GM23338 (cell line): Measurements from ENCODE around the gene NFE2. TPM values are rescaled to one million over a fixed set of nuclear protein-coding genes. Genes with fewer than 3 reads are reported as not detected.

ENCODE experiments used
- ATAC-seq: fragments of 200-7000 bp; cut with Tn5 transposase; 3 replicates; pipeline ENCODE4 v1.9.1; 2020
- DNase-seq: peaks from one replicate; pipeline ENCODE4 v3.0.0-alpha.2; 2015; ENCODE audit warnings: low spot score
- H2AFZ ChIP-seq: fragments of 200-600 bp; sonication (generic); 2 replicates; pipeline ENCODE4 v1.8.0; 2016; ENCODE audit warnings: antibody characterized with exemption, mild to moderate bottlenecking, moderate library complexity
- H3F3A ChIP-seq: fragments of 200-600 bp; sonication (generic); replicated peaks from 2 replicates; pipeline ENCODE4 v1.8.0; 2017; ENCODE audit warnings: antibody characterized with exemption, mixed run types, low read depth
- H3K27ac ChIP-seq: fragments of 200-600 bp; sonication (generic); 2 replicates; pipeline ENCODE4 v1.6.1; 2016; ENCODE audit warnings: low read depth
- H3K27me3 ChIP-seq: fragments of 200-600 bp; sonication (generic); 2 replicates; pipeline ENCODE4 v1.8.0; 2016; ENCODE audit warnings: mild to moderate bottlenecking, mixed run types, moderate library complexity; ENCODE audit not compliant: insufficient read depth
- H3K36me3 ChIP-seq: fragments of 200-600 bp; sonication (generic); 2 replicates; pipeline ENCODE4 v1.8.0; 2016; ENCODE audit warnings: mild to moderate bottlenecking; ENCODE audit not compliant: insufficient read depth
- H3K4me1 ChIP-seq: fragments of 200-600 bp; sonication (generic); 2 replicates; pipeline ENCODE4 v1.8.0; 2016; ENCODE audit warnings: mild to moderate bottlenecking, moderate library complexity; ENCODE audit not compliant: insufficient read depth
- H3K4me2 ChIP-seq: fragments of 200-600 bp; sonication (generic); 2 replicates; pipeline ENCODE4 v1.7.1; 2017; ENCODE audit warnings: mixed run types
- H3K4me3 ChIP-seq: fragments of 200-600 bp; sonication (generic); 2 replicates; pipeline ENCODE4 v1.6.1; 2016; ENCODE audit warnings: mixed run types
- H3K79me2 ChIP-seq: fragments of 200-600 bp; sonication (generic); replicated peaks from 2 replicates; pipeline ENCODE4 v1.8.0; 2017; ENCODE audit warnings: mild to moderate bottlenecking; ENCODE audit not compliant: insufficient read depth
- H3K9me2 ChIP-seq: fragments of 200-600 bp; sonication (generic); 2 replicates; pipeline ENCODE4 v1.8.0; 2017; ENCODE audit not compliant: insufficient read depth
- H4K20me1 ChIP-seq: fragments of 200-600 bp; sonication (generic); replicated peaks from 2 replicates; pipeline ENCODE4 v1.8.0; 2017; ENCODE audit warnings: mild to moderate bottlenecking; ENCODE audit not compliant: insufficient read depth
- H3K27ac Mint-ChIP-seq: 2 replicates; pipeline ENCODE4 v1.8.0; 2020; ENCODE audit warnings: inconsistent platforms, mild to moderate bottlenecking, moderate library complexity, mixed read lengths
- H3K27me3 Mint-ChIP-seq: 3 replicates; pipeline ENCODE4 v1.8.0; 2022; ENCODE audit warnings: low read depth, mild to moderate bottlenecking, moderate library complexity, mixed read lengths, inconsistent platforms; ENCODE audit not compliant: insufficient read depth, poor library complexity
- H3K36me3 Mint-ChIP-seq: 3 replicates; pipeline ENCODE4 v1.8.0; 2021; ENCODE audit warnings: low read depth, mild to moderate bottlenecking, inconsistent platforms, moderate library complexity, mixed read lengths
- H3K4me1 Mint-ChIP-seq: 3 replicates; pipeline ENCODE4 v1.8.0; 2020; ENCODE audit warnings: mild to moderate bottlenecking, inconsistent platforms, mixed read lengths
- H3K4me3 Mint-ChIP-seq: 3 replicates; pipeline ENCODE4 v1.8.0; 2021; ENCODE audit warnings: moderate library complexity, mild to moderate bottlenecking, inconsistent platforms, mixed read lengths
- H3K9me3 Mint-ChIP-seq: 3 replicates; pipeline ENCODE4 v1.8.0; 2020; ENCODE audit warnings: moderate library complexity, mild to moderate bottlenecking, inconsistent platforms, mixed read lengths
- CREB1 ChIP-seq: fragments of 250-450 bp; sonication (Bioruptor Pico); IDR thresholded peaks from 2 replicates; pipeline ENCODE4 v1.5.0; 2020; ENCODE audit warnings: low read depth, mild to moderate bottlenecking, moderate library complexity
- EZH2 ChIP-seq: fragments of 200-600 bp; sonication (generic); IDR thresholded peaks from one replicate; pipeline ENCODE4 v1.8.0; 2017; ENCODE audit warnings: antibody characterized with exemption, mild to moderate bottlenecking, low read depth; ENCODE audit not compliant: unreplicated experiment
- EZH2phosphoT487 ChIP-seq: fragments of 200-600 bp; sonication (generic); IDR thresholded peaks from one replicate; pipeline ENCODE4 v1.8.1; 2018; ENCODE audit warnings: antibody characterized with exemption; ENCODE audit not compliant: unreplicated experiment
- JUNB ChIP-seq: IDR thresholded peaks from one replicate; pipeline ENCODE4 v1.6.1; 2016; ENCODE audit warnings: antibody characterized with exemption; ENCODE audit not compliant: unreplicated experiment
- NANOG ChIP-seq: IDR thresholded peaks from 2 replicates; pipeline ENCODE4 v1.6.1; 2016; ENCODE audit warnings: antibody characterized with exemption, borderline replicate concordance
- POLR2AphosphoS5 ChIP-seq: IDR thresholded peaks from 2 replicates; pipeline ENCODE4 v1.6.1; 2016; ENCODE audit warnings: antibody characterized with exemption, low read depth
- STAT1 ChIP-seq: IDR thresholded peaks from one replicate; pipeline ENCODE4 v1.6.1; 2016; ENCODE audit warnings: antibody characterized with exemption; ENCODE audit not compliant: unreplicated experiment
- ZNF331 ChIP-seq: fragments of 250-450 bp; sonication (Bioruptor Pico); IDR thresholded peaks from 2 replicates; pipeline ENCODE4 v1.5.0; 2020; ENCODE audit warnings: low read depth, mild to moderate bottlenecking, moderate library complexity
- polyA plus RNA-seq: library from polyadenylated mRNA; unstranded; fragments of >200 nt; fragmentation: Nextera tagmentation; extraction: Ambion mirVana; gene quantifications from 2 replicates; pipeline ENCODE4 v1.2.1, GENCODE V29; 2016
- total RNA-seq: library from RNA; depleted of rRNA; stranded (reverse); fragments of >200 nt; shearing (Covaris generic); gene quantifications from 2 replicates; pipeline ENCODE4 v1.2.3, GENCODE V29; 2014
- TF ChIP-seq, protein P1 (sequence below), 2 experiments: fragments of 200-600 bp in 1 of 2; sonication (generic) in 1 of 2; conservative IDR thresholded peaks; 2 replicates each; pipeline versions ENCODE4 v1.5.1 to v1.6.1; 2016 to 2017; ENCODE audit warnings: antibody characterized with exemption in 2 of 2, low read depth in 2 of 2, mild to moderate bottlenecking in 2 of 2, moderate library complexity in 1 of 2
- TF ChIP-seq, protein P2 (sequence below): IDR thresholded peaks from one replicate; pipeline ENCODE4 v1.6.1; 2018; ENCODE audit warnings: antibody characterized with exemption; ENCODE audit not compliant: unreplicated experiment
- TF ChIP-seq, protein P3 (sequence below): fragments of 250-450 bp; sonication (Bioruptor Pico); IDR thresholded peaks from 2 replicates; pipeline ENCODE4 v1.5.0; 2020; ENCODE audit warnings: mild to moderate bottlenecking, moderate library complexity

NFE2 gene
- total and polyA plus RNA-seq, 2 experiments from 2014 or later, result 1.3 to 1.8 TPM

DNA sequence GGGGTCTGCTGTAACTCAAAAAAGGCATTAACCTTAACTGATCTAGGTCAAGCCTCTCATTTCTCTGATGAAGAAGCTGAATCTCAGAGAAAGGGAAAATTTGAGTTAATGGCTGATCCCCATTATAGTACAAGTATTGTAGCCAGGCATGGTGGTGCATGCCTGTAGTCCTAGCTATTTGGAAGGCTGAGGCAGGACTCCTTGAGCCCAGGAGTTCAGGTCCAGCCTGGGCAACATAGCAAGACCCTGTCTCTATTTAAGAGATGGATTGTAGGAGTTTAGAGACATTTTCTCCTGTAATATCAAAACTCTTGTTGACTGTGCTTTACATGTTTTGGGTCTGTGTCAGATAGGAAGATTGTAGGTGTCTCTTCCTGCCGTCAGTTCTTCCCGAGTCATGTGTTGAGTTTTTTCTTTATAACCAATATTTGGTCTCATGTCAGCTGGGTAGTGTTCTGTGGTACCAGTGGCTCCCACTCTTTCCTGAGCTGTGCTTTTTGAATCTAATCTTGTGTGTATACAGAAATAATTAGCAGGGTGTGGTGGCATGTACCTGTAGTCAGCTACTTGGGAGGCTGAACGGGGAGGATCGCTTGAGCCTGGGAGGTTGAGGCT, 32.7 kb upstream of the NFE2 start:
- H3F3A ChIP-seq, result peaks cover 19% of the 10 kb centered on the region
- H3K4me1 ChIP-seq, result peaks cover 34% of the 10 kb centered on the region
- Mint-ChIP-seq H3K36me3 (no peaks in the 10 kb centered on the region), H3K4me1 (peaks cover 24% of the 10 kb centered on the region), H3K9me3 (no peaks in the 10 kb centered on the region), H3K27ac (no peak overlapping the region), H3K27me3 (peaks cover 4% of the 10 kb centered on the region), H3K4me3 (no peak overlapping the region)
- H3K79me2 ChIP-seq, result peaks cover 22% of the 10 kb centered on the region
- H3K27me3 ChIP-seq, result no peaks in the 10 kb centered on the region
- H3K36me3 ChIP-seq, result no peaks in the 10 kb centered on the region
- H3K9me2 ChIP-seq, result no peaks in the 10 kb centered on the region
- no peak overlapping the region for H3K4me3 ChIP-seq
- H3K27ac ChIP-seq, result no peak overlapping the region
- ATAC-seq (no peak), DNase-seq (no peak)
- H3K4me2 ChIP-seq, result no peak overlapping the region
- H4K20me1 ChIP-seq, result peaks cover 8% of the 10 kb centered on the region
- no peak for TF ChIP-seq NANOG
- no peak for TF ChIP-seq CREB1
- TF ChIP-seq, protein P1, sequence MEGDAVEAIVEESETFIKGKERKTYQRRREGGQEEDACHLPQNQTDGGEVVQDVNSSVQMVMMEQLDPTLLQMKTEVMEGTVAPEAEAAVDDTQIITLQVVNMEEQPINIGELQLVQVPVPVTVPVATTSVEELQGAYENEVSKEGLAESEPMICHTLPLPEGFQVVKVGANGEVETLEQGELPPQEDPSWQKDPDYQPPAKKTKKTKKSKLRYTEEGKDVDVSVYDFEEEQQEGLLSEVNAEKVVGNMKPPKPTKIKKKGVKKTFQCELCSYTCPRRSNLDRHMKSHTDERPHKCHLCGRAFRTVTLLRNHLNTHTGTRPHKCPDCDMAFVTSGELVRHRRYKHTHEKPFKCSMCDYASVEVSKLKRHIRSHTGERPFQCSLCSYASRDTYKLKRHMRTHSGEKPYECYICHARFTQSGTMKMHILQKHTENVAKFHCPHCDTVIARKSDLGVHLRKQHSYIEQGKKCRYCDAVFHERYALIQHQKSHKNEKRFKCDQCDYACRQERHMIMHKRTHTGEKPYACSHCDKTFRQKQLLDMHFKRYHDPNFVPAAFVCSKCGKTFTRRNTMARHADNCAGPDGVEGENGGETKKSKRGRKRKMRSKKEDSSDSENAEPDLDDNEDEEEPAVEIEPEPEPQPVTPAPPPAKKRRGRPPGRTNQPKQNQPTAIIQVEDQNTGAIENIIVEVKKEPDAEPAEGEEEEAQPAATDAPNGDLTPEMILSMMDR (conservative IDR thresholded peaks at IDR 0.05; ENCODE audit: low read depth in 2 of 2), result no peak
- H2AFZ ChIP-seq, result no peak overlapping the region

DNA sequence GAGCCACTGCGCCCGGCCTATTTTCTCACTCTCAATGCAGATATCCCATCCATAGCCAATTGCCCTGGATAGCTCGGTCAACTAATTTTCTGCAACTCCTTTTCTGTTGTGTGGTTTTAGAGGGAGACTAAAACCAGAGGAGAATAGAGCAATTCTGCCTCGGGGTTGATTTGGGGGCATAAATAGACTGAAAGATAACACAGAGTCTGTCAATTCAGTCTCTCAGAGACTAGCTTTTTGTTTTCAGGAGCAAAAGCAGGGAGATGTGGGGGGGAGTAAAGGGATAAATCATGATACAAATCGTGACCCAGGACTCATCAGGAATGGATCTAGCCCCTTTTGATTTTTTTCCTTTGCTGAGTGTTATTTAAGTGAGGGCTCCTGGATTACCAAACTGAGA, 30.6 kb upstream of the NFE2 start:
- Histone ChIP-seq H3K79me2 (peaks cover 12% of the 10 kb centered on the region), H3K4me1 (peaks cover 30% of the 10 kb centered on the region), H3K36me3 (no peaks in the 10 kb centered on the region), H3F3A (peaks cover 15% of the 10 kb centered on the region), H3K27me3 (no peaks in the 10 kb centered on the region), H3K4me3 (no peak overlapping the region), H3K4me2 (no peak overlapping the region), H4K20me1 (peaks cover 4% of the 10 kb centered on the region; the same call in 1 of the 2 replicates), H2AFZ (no peak overlapping the region), H3K9me2 (no peaks in the 10 kb centered on the region), H3K27ac (no peak overlapping the region)
- Mint-ChIP-seq H3K4me1 (peaks cover 26% of the 10 kb centered on the region), H3K27ac (no peak overlapping the region), H3K27me3 (peaks cover 4% of the 10 kb centered on the region), H3K36me3 (no peaks in the 10 kb centered on the region), H3K4me3 (no peak overlapping the region), H3K9me3 (no peaks in the 10 kb centered on the region)
- DNase-seq, result no peak
- ATAC-seq, result no peak
- TF ChIP-seq STAT1 (no peak), EZH2 (no peak), CREB1 (no peak), NANOG (no peak), ZNF331 (CRISPR knock-in tag) (no peak), POLR2AphosphoS5 (no peak), JUNB (no peak), EZH2phosphoT487 (no peak)
- TF ChIP-seq, protein P2, sequence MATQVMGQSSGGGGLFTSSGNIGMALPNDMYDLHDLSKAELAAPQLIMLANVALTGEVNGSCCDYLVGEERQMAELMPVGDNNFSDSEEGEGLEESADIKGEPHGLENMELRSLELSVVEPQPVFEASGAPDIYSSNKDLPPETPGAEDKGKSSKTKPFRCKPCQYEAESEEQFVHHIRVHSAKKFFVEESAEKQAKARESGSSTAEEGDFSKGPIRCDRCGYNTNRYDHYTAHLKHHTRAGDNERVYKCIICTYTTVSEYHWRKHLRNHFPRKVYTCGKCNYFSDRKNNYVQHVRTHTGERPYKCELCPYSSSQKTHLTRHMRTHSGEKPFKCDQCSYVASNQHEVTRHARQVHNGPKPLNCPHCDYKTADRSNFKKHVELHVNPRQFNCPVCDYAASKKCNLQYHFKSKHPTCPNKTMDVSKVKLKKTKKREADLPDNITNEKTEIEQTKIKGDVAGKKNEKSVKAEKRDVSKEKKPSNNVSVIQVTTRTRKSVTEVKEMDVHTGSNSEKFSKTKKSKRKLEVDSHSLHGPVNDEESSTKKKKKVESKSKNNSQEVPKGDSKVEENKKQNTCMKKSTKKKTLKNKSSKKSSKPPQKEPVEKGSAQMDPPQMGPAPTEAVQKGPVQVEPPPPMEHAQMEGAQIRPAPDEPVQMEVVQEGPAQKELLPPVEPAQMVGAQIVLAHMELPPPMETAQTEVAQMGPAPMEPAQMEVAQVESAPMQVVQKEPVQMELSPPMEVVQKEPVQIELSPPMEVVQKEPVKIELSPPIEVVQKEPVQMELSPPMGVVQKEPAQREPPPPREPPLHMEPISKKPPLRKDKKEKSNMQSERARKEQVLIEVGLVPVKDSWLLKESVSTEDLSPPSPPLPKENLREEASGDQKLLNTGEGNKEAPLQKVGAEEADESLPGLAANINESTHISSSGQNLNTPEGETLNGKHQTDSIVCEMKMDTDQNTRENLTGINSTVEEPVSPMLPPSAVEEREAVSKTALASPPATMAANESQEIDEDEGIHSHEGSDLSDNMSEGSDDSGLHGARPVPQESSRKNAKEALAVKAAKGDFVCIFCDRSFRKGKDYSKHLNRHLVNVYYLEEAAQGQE, result no peak
- TF ChIP-seq, protein P3, sequence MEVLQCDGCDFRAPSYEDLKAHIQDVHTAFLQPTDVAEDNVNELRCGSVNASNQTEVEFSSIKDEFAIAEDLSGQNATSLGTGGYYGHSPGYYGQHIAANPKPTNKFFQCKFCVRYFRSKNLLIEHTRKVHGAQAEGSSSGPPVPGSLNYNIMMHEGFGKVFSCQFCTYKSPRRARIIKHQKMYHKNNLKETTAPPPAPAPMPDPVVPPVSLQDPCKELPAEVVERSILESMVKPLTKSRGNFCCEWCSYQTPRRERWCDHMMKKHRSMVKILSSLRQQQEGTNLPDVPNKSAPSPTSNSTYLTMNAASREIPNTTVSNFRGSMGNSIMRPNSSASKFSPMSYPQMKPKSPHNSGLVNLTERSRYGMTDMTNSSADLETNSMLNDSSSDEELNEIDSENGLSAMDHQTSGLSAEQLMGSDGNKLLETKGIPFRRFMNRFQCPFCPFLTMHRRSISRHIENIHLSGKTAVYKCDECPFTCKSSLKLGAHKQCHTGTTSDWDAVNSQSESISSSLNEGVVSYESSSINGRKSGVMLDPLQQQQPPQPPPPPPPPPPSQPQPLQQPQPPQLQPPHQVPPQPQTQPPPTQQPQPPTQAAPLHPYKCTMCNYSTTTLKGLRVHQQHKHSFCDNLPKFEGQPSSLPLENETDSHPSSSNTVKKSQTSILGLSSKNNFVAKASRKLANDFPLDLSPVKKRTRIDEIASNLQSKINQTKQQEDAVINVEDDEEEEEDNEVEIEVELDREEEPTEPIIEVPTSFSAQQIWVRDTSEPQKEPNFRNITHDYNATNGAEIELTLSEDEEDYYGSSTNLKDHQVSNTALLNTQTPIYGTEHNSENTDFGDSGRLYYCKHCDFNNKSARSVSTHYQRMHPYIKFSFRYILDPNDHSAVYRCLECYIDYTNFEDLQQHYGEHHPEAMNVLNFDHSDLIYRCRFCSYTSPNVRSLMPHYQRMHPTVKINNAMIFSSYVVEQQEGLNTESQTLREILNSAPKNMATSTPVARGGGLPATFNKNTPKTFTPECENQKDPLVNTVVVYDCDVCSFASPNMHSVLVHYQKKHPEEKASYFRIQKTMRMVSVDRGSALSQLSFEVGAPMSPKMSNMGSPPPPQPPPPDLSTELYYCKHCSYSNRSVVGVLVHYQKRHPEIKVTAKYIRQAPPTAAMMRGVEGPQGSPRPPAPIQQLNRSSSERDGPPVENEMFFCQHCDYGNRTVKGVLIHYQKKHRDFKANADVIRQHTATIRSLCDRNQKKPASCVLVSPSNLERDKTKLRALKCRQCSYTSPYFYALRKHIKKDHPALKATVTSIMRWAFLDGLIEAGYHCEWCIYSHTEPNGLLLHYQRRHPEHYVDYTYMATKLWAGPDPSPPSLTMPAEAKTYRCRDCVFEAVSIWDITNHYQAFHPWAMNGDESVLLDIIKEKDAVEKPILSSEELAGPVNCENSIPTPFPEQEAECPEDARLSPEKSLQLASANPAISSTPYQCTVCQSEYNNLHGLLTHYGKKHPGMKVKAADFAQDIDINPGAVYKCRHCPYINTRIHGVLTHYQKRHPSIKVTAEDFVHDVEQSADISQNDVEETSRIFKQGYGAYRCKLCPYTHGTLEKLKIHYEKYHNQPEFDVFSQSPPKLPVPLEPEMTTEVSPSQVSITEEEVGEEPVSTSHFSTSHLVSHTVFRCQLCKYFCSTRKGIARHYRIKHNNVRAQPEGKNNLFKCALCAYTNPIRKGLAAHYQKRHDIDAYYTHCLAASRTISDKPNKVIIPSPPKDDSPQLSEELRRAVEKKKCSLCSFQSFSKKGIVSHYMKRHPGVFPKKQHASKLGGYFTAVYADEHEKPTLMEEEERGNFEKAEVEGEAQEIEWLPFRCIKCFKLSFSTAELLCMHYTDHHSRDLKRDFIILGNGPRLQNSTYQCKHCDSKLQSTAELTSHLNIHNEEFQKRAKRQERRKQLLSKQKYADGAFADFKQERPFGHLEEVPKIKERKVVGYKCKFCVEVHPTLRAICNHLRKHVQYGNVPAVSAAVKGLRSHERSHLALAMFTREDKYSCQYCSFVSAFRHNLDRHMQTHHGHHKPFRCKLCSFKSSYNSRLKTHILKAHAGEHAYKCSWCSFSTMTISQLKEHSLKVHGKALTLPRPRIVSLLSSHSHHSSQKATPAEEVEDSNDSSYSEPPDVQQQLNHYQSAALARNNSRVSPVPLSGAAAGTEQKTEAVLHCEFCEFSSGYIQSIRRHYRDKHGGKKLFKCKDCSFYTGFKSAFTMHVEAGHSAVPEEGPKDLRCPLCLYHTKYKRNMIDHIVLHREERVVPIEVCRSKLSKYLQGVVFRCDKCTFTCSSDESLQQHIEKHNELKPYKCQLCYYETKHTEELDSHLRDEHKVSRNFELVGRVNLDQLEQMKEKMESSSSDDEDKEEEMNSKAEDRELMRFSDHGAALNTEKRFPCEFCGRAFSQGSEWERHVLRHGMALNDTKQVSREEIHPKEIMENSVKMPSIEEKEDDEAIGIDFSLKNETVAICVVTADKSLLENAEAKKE (CRISPR knock-in tag), result no peak
